ENCODE data around the gene MTCL1.

Gene MTCL1

DNA sequence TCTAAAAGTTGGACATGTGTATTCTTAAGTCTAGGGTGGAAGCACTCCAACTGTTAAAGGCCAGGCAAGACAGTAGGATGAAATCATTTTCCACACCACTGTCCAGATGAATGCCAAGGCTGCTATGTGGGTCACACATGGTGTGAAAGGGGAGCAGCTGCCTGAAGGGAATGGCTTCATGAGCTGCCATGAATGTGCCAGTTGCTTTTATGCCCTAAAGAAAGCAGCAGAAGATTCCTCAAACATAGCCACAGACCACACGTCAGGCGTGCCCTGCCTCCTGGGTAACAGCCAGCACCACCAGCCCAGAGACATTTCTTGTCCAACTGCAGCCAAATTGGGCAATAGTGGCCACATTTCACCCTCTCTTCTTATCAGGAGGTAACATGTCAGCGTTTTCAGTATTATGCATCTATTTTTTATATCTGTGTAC is 130.2 kb downstream of the MTCL1 start:
- peak; percentile 47 for DNase-seq (ENCODE audit: low read depth)

DNA sequence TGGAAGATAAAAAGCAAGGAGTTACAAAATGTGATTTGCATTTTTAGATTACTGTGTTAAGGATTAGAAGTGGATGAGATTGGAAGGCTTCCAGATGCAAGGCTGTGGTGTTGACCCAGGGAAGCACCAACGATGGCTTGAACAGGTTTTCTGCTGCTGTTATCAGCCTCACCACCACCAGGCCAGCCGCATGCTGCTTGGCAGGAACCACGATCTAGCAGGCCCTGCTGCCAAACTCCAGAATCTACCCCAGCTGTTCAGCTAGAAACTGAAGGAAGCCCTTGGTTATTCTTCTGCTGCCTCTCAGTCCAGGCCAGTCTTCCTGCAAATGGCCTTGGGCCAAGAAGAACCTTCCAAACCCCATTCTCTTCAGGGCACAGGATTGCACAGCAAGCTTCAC is 133.9 kb downstream of the MTCL1 start:
- DNase-seq (ENCODE audit: low read depth): no peak

DNA sequence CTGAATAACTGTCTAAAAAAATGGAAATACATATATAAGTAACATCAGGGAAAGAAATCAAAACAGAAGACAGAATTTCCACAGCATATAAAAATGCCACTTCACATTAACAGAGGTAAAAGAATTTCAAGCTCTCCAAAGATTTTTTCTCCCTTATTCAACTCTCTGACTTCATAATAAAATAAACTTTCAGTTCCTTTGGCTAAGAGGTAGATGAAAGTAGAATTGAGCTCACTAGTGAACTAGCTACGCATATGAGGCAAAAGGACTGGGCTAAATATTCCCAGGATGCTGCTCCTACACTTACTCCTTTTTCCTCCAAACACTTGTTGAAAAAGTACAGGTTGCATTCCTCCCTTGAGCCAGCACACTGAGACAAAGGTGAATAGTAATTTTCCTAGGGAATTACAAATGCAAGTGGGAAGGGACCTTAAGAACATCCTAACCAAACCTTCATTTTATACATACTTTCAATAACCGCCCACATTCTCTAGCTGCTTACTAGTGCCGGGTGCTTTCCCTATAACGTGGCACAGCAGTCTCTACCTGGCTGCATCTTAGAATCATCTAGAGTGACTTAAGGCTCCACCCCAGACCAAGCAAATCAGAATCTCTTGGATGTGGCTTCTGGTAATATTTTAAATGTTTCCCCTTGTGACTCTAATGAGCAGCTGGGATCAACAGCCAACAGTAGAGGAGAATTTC is 136.6 kb downstream of the MTCL1 start:
- DNase-seq (ENCODE audit: low read depth): no peak

DNA sequence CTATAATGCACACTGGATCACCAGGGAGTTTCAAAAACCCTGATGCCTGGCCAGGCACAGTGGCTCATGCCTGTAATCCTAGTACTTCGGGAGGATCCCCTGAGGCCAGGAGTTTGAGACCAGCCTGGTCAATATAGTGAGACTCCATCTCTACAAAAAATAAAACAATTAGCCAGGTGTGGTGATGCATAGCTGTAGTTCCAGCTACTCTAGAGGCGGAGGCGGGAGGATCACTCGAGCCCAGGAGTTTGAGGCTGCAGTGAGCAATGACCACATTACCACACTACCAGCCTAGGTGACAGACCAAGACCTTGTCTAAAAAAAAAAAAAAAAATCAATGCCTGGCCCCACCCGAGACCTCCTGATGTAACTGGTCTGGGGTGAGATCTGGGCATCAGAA is 137.2 kb downstream of the MTCL1 start:
- no peak for DNase-seq (ENCODE audit: low read depth)

DNA sequence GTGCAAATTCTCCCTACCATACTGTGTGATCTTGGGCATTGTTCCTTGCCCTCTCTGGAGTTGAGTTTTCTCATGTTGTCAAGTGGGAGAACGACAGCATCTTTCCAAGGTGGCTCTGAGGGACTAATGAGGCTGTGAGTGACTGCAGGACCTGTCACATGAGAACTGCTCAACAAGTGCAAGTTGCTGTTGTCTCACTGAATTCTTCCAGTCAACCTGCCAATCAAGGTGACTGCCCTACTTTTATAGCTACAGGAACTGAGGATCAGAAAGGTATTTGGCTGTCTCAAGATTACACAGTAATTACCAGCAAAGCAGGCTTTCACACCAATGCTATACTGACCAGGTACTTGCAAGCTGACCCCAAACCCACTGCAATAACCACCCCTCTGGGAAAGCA is 137.6 kb downstream of the MTCL1 start:
- DNase-seq (ENCODE audit: low read depth): no peak

DNA sequence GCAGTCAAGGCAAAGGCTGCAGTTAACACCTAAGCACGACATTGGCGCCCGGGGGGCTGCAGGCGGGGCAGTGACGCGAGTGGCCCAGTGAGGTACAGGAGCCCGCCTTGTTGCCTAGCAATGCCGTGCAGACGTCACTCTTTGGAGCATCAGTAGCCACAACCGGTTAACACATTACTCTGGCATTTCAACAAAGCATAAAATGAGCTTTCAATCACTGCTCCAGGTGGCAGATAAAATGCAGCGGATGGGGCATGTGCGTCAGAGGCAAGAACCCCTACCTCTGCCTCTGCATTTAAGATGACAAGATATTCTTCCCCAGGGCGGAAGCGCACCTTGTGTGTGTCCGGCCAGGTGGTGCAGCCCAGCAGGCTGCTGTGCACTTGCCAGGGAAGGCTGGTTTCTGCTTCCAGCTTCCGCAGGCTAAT is 139.4 kb downstream of the MTCL1 start:
- DNase-seq (ENCODE audit: low read depth): no peak

DNA sequence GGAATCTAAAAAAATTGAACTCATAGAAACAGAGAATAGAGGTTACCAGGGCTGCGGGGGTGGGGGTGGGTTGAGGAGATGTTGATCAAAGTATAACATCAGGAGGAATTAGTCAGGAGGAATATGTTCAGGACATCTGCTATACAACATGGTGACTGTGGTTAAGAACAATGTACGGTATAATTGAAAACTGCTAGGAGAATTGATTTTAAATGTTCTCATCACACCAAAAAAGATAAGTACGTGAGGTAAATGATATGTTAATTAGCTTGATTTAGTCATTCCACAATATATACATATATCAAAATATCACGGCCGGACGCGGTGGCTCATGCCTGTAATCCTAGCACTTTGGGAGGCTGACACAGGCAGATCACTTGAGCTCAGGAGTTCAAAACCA is 140.2 kb downstream of the MTCL1 start:
- no peak for DNase-seq (ENCODE audit: low read depth)

DNA sequence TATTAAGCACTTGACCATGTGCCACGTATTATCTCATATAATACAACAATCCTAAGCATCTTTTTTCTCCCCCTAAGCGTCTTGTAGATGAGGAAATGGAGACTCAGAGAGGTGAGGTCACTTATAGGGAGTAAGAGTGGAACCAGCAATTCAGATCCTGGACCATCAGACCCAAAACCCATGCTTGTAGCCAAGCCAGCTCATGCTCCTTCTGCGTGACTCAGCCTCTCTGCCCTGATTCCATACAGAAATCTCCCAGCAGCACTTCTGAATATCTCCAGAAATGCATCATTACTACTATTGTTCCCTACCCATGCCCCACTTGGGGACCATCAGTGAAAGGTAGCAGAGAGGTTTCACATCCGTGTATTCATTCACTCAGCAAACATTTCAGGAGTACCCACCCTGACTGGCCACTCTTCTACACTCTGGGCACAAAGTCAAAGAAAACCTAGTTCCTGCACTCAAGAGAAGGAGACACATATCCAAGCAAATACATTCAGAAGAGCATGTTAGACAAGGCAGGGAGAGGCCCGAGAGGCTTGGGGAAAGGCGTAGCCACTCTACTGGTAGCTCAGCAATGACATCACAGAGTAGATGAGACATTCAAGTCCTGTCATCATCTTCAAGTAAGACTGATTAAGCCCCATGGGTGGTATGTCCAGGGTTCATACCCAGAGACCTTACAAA is 141.9 kb downstream of the MTCL1 start:
- DNase-seq (ENCODE audit: low read depth): no peak

DNA sequence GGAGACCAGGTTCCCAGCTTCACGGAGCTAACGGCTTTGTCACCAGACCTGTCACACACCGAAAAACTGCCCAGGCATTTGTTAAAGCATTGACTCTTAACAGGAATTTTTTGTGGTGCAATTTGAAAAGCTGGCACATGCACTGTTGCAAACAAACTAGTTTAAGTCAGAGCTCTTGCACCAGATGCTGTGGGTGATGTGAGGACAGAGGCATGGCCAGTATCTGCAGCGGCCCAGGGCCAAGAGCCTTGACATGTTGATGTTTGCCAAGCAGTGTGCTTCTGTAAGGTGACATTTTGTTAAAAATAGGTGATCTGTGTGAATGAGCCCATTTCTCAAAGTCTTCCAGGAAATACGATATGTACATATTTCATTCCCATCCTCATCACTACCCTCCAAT is 142.5 kb downstream of the MTCL1 start:
- DNase-seq (ENCODE audit: low read depth): no peak

DNA sequence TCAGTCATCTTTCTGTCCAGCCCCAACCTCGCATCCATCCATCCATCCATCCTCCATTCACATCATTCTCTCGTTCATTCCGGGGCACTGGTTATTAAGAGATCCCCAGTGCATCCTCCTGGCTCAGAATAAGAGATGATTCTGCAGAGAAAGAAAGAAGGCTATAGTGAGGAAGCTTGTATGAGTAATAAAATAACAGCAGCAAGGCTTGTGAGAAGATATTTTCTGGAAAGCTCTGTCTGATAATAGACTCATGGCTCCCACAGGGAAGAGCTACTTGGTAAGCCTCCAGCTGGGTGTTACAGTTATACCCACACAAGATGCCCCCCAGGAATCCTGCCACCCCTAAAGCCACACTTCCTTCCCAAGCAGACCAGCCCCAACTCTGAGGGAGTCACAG is 143.2 kb downstream of the MTCL1 start:
- no peak for DNase-seq (ENCODE audit: low read depth)

DNA sequence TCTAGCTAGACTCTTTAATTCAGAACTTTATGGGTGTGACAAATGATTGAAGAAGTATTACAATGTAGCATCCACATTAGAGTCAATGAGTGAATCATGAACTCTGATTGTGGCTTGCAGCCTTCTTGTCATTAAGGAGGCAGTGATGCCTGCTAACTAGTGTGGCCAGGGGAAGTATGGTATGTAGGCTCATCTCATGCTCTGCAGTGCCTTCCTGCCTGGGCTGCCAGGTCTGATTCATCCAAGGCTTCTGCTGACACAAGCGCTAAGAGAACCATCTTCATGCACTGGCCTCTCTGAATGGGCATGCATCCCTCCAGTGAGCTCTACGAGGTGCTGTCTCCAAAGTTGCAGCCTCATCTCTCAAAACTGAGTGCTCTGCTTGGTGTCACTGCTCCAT is 144.3 kb downstream of the MTCL1 start:
- no peak for DNase-seq (ENCODE audit: low read depth)

DNA sequence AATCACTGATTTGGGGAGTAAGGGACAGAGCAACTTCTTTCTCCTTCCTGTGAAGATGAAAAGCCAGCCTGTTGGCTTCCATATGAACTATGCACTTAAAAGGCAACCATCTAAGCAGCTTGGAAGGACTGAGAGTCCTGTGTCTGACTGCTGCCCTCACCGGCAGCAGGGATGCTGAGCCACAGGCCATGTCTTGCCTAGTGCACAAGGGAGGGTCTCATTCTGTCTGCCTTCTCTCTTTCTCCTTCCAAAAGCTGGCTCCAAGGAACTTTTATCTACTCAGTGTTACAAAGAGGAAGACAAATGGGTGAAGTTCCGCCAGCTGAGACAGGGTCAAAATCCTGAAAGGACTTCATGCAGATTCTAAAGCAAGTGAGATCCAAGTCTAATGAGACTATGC is 146.3 kb downstream of the MTCL1 start:
- no peak for DNase-seq (ENCODE audit: low read depth)

DNA sequence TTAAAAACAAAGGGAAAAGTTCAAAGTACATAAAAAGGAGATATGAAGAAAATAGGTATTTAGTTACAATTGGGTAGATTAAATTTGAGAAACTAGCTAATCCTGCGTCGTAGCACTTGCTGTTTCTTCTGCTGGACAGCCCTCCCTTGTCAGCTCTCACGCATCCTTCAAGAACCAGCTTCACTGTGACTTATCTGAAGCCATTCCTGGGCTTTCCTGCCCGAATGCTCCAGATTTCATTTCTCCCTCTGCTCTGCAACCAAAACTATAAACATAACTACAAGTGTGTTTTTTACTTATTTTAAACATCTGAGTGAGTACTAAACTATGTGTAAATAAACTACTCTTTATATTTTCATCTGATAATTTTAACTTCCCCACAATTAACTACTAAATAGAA is 149.2 kb downstream of the MTCL1 start:
- no peak for DNase-seq (ENCODE audit: low read depth)

DNA sequence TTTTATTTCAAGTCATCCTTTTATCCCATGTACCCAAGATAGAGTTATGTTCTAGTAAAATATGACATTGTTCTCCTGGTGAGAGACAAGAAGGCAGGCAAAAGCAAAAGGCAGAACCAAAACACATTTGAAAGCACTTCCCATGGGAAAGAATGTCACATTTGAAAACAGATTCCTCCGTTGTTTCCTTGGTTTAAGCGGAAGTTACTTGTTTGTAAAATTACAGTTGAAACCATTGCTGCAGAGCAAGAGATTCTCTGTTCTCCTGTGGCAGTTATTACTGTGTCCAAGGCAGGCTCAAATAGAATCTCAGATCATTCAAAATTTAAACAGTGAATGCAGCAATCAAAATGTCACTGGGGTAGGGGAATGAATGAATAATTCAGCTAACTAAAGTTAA is 149.6 kb downstream of the MTCL1 start:
- DNase-seq (ENCODE audit: low read depth): no peak

DNA sequence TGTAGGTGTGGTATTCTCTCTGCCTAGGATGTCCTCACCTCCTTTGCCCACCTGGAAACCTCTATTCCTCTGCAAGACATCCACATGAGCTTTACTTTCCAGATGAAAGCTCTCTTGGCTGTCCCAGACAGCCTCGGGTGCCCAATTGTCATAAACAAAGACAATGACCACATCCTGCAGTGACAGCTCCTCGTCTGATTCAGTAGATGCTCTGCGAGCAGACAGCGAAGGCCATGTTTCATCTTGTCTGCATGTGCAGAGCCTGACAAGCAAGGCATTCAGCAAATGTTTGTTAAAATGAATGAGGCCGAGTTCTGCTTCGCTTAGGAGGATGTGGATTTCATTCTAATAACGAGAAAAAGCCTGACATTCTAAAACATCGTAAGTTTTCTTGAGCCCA is 150.9 kb downstream of the MTCL1 start:
- DNase-seq (ENCODE audit: low read depth): no peak

DNA sequence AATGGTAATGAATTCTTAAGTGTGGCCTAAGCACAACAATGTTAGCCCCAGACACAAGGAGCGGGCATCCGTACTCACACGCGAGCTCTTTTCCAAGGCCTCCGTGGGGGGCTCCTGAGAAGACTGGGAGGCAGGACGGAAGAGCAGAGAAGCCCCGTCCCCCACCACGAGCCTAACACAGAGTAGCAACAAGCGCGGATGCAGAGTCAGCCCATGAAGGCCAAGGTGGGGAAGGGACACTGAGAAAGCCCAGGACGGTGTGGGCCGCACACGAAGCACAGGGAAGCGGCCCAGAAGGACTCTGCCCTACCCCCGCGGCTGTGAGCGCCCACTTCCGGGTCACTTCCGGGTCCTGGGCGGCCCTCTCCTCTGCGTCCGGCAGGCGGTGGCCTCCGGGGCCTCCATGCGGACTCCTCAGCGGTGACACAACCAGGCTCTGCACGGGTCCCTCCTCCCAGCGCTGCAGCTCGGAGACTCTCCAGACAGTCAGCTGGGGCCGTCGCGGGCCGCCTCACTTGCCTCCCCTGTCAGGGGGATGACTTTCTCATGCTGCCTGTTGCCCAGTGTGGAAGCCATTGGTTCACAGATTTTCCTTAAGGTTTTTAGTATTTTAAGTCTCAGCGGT is 151.5 kb downstream of the MTCL1 start:
- DNase-seq (ENCODE audit: low read depth): no peak

DNA sequence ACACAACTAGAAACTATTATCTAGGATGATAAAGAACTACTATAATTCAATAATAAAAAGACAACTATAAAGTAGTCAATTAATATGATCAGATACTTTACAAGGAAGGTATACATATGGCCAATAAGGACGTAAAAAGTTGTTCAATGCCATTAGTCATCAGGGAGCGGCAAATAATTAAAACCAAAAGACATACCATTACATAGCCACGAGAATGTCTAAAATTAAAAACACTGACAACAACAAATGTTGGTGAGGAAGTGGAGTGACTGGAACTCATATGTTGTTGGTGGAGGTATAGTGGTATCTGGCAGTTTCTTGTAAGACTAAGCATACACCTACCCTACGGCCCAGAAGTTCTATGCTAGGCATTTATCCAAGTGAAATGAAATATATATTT is 152.4 kb downstream of the MTCL1 start:
- DNase-seq (ENCODE audit: low read depth): no peak

DNA sequence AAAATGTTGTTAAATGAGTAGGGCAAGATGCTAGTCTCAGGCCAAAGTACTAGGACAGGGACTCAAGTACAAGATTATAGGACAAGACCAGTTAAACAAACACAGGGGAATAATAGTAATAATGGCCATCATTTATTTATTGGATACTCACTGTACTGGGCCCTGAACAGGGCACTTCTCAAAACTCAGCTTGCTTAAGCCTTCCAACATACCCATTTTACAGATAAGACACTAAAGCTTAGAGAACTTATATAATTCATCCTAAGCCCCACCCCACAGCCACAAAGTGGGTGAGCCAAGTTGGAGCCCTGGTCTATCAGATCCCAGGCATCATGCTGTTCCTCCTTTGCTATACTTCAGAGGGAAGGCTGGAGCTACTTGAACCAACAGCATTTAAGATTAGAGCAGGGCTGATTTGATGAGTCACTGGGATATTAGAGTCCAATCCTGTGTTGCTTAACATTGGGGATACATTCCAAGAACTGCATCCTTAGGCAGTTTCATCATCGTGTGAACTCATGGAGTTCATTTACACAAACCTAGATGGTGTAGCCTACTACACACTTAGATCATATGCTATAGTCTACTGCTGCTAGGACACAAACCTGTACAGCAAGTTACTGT is 153.6 kb downstream of the MTCL1 start:
- peak; percentile 95 for DNase-seq (ENCODE audit: low read depth)

DNA sequence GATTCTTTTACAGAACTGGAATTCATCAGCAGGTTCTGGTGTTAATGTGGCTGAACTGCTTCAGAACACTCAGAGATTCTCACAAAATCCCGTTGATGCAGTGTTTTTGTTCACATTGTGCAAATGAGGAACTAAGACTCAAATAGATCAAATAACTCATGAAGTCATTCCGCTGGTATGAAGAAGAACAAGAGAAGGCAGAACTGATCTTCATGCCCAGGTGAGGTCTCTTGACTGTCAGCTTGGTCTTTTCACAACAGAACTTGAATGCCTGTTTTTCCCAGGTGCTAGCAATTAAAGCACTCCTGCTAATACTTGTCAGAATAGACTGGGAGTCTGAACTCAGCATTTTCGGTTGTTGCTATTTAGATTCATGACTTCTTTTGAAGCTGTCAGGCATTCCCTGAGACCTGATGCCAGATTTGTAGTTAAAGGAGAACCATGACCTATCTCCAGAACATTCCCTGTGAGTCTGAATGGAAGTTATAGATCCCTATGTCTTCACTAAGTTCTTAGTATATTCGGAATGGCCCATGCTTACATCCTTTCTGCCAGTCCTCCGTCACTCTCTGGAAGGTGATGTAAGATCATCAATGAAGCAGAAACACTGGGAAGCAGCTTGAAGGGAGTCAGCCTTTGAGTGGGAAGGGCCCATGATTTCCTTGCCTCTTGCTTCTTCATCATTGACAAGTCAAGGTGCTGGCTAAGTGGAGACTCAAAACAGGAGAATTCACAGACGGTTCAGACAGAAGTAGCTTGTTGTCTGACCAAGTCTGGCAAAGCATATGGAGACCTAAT is 155.7 kb downstream of the MTCL1 start:
- DNase-seq (ENCODE audit: low read depth): no peak

DNA sequence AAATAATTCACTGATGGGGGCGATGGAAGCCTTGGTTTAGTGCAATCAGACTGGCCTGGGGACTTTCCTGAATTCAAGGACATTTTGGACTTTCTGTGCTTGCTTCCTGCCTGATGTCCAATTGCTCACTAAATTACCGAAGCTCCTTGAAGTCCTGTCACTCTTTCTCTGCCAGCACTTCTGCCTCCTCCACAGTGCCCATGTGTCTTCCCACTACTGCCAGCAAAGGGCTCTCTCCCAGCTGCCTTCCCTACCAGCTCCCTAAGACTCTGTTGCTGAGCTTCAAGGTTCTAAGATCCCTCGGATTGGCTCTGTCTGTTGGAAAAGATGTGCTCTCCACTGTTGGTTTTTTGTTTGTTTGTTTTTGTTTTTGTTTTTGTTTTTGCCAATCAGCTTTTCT is 158.1 kb downstream of the MTCL1 start:
- DNase-seq (ENCODE audit: low read depth): no peak

DNA sequence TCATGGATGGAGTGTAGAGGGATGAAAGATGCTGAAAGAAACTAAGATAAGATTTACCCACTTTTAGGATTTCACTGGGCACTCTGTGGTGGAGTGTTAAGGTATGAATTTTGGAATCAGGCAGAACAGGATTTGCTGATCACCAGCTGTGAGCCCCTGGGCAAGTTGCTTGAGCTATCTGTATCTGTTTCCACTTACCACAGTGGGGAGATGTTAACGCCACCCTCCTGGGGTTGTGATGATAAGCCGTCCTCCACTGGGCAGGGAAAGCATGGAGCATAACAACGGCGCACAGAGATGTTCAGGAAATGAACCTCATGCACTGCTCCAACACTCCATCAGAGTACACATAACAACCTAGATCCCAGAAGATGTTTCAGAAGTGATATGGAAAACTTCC is 160.6 kb downstream of the MTCL1 start:
- DNase-seq (ENCODE audit: low read depth): no peak

DNA sequence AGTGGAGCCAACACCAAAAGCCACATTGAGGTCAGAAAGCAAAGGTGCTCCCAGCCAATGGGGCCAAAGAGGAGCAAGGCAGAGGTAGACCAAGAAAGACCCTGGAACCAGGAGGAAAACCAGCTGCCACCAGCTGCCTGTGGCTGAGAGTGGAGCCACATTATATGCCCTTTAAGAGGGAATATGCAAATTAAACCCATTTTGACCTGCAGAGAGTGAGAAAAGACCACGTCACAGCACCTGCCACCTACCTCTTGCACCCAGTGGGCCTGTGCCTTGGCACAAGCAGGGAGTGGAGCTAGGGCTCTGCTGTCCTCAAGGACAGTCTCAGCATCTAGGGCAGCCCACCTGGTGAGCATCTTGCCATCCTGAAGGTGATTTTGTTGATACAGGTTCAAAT is 161.3 kb downstream of the MTCL1 start:
- DNase-seq (ENCODE audit: low read depth): no peak

All from fibroblast of the conjunctiva (primary cell).